Liver (tissue), 9 donors: ENCODE data around the gene TLNRD1. TPM values are rescaled to one million over a fixed set of nuclear protein-coding genes. Genes with fewer than 3 reads are reported as not detected.

Experiments used
- DNase-seq: peaks from one replicate; pipeline ENCODE4 v3.0.0-alpha.2; 2017; ENCODE audit warnings: low spot score
- H3K27ac ChIP-seq, 2 donors: one replicate each; pipeline ENCODE4 v1.7.0; 2013; ENCODE audit warnings: inconsistent platforms in 2 of 2, low read length in 2 of 2, control low read depth in 1 of 2, low read depth in 1 of 2, mild to moderate bottlenecking in 1 of 2
- H3K27me3 ChIP-seq, 4 donors: one replicate each; pipeline versions ENCODE4 v1.6.1 to v1.7.0; 2013; ENCODE audit warnings: low read length in 3 of 4, inconsistent platforms in 1 of 4, mild to moderate bottlenecking in 1 of 4, moderate library complexity in 1 of 4; ENCODE audit not compliant: control insufficient read depth in 4 of 4, insufficient read depth in 4 of 4
- H3K36me3 ChIP-seq, 4 donors: one replicate each; pipeline versions ENCODE4 v1.6.1 to v1.7.0; 2013; ENCODE audit warnings: low read length in 3 of 4, mild to moderate bottlenecking in 3 of 4, low read depth in 1 of 4, moderate library complexity in 1 of 4; ENCODE audit not compliant: control insufficient read depth in 4 of 4, insufficient read depth in 3 of 4
- H3K4me1 ChIP-seq, 4 donors: one replicate each; pipeline versions ENCODE4 v1.6.1 to v1.7.0; 2013; ENCODE audit warnings: low read length in 3 of 4, mild to moderate bottlenecking in 3 of 4, moderate library complexity in 1 of 4; ENCODE audit not compliant: control insufficient read depth in 4 of 4, insufficient read depth in 4 of 4
- H3K4me3 ChIP-seq, 3 donors: one replicate each; pipeline versions ENCODE4 v1.6.1 to v1.7.0; 2013; ENCODE audit warnings: low read length in 3 of 3, control low read depth in 1 of 3, low read depth in 1 of 3, mild to moderate bottlenecking in 1 of 3
- H3K9ac ChIP-seq, 2 donors: one replicate each; pipeline ENCODE4 v1.7.0; 2013; ENCODE audit warnings: low read length in 2 of 2, mild to moderate bottlenecking in 2 of 2, moderate library complexity in 2 of 2, control low read depth in 1 of 2, low read depth in 1 of 2
- H3K9me3 ChIP-seq, 4 donors: one replicate each; pipeline versions ENCODE4 v1.6.1 to v1.7.0; 2013; ENCODE audit warnings: low read length in 3 of 4; ENCODE audit not compliant: control insufficient read depth in 4 of 4
- ATF3 ChIP-seq: IDR thresholded peaks from 2 replicates; pipeline ENCODE4 v1.6.1; 2016; ENCODE audit warnings: antibody characterized with exemption
- EGR1 ChIP-seq, 2 donors: IDR thresholded peaks; 2 replicates each; pipeline ENCODE4 v1.6.1; 2016 to 2018; ENCODE audit warnings: antibody characterized with exemption in 2 of 2, low read depth in 2 of 2
- FOXA1 ChIP-seq: IDR thresholded peaks from 2 replicates; pipeline ENCODE4 v1.6.1; 2016; ENCODE audit warnings: antibody characterized with exemption
- FOXA2 ChIP-seq: IDR thresholded peaks from 2 replicates; pipeline ENCODE4 v1.6.1; 2016; ENCODE audit warnings: antibody characterized with exemption
- GABPA ChIP-seq, 2 donors: IDR thresholded peaks in 1 of 2; conservative IDR thresholded peaks in 1 of 2; 2 replicates each; pipeline ENCODE4 v1.6.1; 2016; ENCODE audit warnings: antibody characterized with exemption in 2 of 2, mild to moderate bottlenecking in 1 of 2, moderate library complexity in 1 of 2
- HNF4A ChIP-seq, 2 donors: conservative IDR thresholded peaks; 2 replicates each; pipeline ENCODE4 v1.6.1; 2016; ENCODE audit warnings: antibody characterized with exemption in 2 of 2, mild to moderate bottlenecking in 2 of 2
- HNF4G ChIP-seq: IDR thresholded peaks from 2 replicates; pipeline ENCODE4 v1.6.1; 2016; ENCODE audit warnings: antibody characterized with exemption
- NR2F2 ChIP-seq: IDR thresholded peaks from 2 replicates; pipeline ENCODE4 v1.6.1; 2016; ENCODE audit warnings: antibody characterized with exemption
- RAD21 ChIP-seq, 2 donors: IDR thresholded peaks; 2 replicates each; pipeline ENCODE4 v1.6.1; 2016; ENCODE audit warnings: antibody characterized with exemption in 2 of 2, mild to moderate bottlenecking in 2 of 2
- REST ChIP-seq: IDR thresholded peaks from 2 replicates; pipeline ENCODE4 v1.6.1; 2016; ENCODE audit warnings: antibody characterized with exemption, mild to moderate bottlenecking
- RXRA ChIP-seq, 2 donors: IDR thresholded peaks; 2 replicates each; pipeline ENCODE4 v1.6.1; 2017 to 2018; ENCODE audit warnings: antibody characterized with exemption in 2 of 2, mild to moderate bottlenecking in 1 of 2
- SP1 ChIP-seq: IDR thresholded peaks from 2 replicates; pipeline ENCODE4 v1.6.1; 2018; ENCODE audit warnings: antibody characterized with exemption, mild to moderate bottlenecking
- YY1 ChIP-seq: IDR thresholded peaks from 2 replicates; pipeline ENCODE4 v1.6.1; 2016; ENCODE audit warnings: antibody characterized with exemption, mild to moderate bottlenecking
- WGBS: extraction: QIAGEN DNeasy Blood & Tissue Kit; methylation state at CpG from one replicate; pipeline ENCODE4 v1.1.7; 2013; 5-methylcytosine and 5-hydroxymethylcytosine counted together
- polyA plus RNA-seq, 2 donors: library from polyadenylated mRNA; stranded (reverse) in 1 of 2; unstranded in 1 of 2; fragments of 200-250 nt in 1 of 2; fragments of >200 nt in 1 of 2; fragmentation: Nextera tagmentation in 1 of 2; extraction: Ambion mirVana in 1 of 2; gene quantifications; one replicate each; pipeline versions ENCODE4 v1.2.1 to v1.2.3, GENCODE V29; 2013 to 2015
- total RNA-seq, 2 donors: library from RNA; depleted of rRNA; stranded (reverse); fragments of >200 nt; gene quantifications; one replicate each; pipeline ENCODE4 v1.2.3, GENCODE V29; 2014
- TF ChIP-seq, protein P1 (sequence below): IDR thresholded peaks from 2 replicates; pipeline ENCODE4 v1.6.1; 2016; ENCODE audit warnings: antibody characterized with exemption
- TF ChIP-seq, protein P2 (sequence below): IDR thresholded peaks from 2 replicates; pipeline ENCODE4 v1.6.1; 2016; ENCODE audit warnings: antibody characterized with exemption
- TF ChIP-seq, protein P3 (sequence below): fragments of 150-350 bp; IDR thresholded peaks from 2 replicates; pipeline ENCODE4 v1.5.1; 2017; ENCODE audit warnings: improper control_type of control experiment, low read depth, low read length; ENCODE audit not compliant: missing input control
- donor health status: healthy.
- donor health status: healthy.
- donor health status: healthy.
- donor health status: healthy.
- donor health status: healthy.

TLNRD1 gene
- total and polyA plus RNA-seq, 4 donors, result 1.1 to 5.8 (median 3.2) TPM

- H3K9me3 ChIP-seq, result no peaks in the 10 kb centered on the region
- no peak overlapping the region for H3K27ac ChIP-seq
- no peak overlapping the region for H3K9ac ChIP-seq
- H3K4me3 ChIP-seq, result no peak overlapping the region
- no peak for DNase-seq
- WGBS, result 81% methylated on average over 4 of the region's 4 CpGs
- H3K36me3 ChIP-seq, result no peaks in the 10 kb centered on the region
- no peak for TF ChIP-seq SP1
- no peak for TF ChIP-seq FOXA1
- no peak for TF ChIP-seq HNF4G
- TF ChIP-seq EGR1 (IDR thresholded peaks at IDR 0.05; ENCODE audit: low read depth in 2 of 2), result no peak
- H3K27me3 ChIP-seq, result no peaks in the 10 kb centered on the region
- H3K4me1 ChIP-seq, result peaks cover 2 to 12% (median 7%) of the 10 kb centered on the region in 4 donors
Observed at GRCh38 chr15:81050805-81051204, 50.1 kb downstream of the TLNRD1 start.

GRCh38 chr15:81052046-81052445 lies 51.3 kb downstream of the TLNRD1 start:
- Histone ChIP-seq H3K4me1 (peaks cover 2 to 16% (median 7%) of the 10 kb centered on the region in 4 donors), H3K9me3 (no peaks in the 10 kb centered on the region), H3K4me3 (no peak overlapping the region), H3K9ac (no peak overlapping the region), H3K36me3 (no peaks in the 10 kb centered on the region), H3K27ac (no peak overlapping the region), H3K27me3 (no peaks in the 10 kb centered on the region)
- no peak for DNase-seq
- no peak for TF ChIP-seq NR2F2
- WGBS, result 86% methylated on average over 2 of the region's 2 CpGs

GRCh38 chr15:81053621-81054020 lies 52.9 kb downstream of the TLNRD1 start:
- Histone ChIP-seq H3K9me3 (no peaks in the 10 kb centered on the region), H3K27ac (no peak overlapping the region), H3K27me3 (no peaks in the 10 kb centered on the region), H3K4me1 (peaks cover 0 to 7% (median under 1%) of the 10 kb centered on the region in 4 donors), H3K36me3 (no peaks in the 10 kb centered on the region), H3K4me3 (no peak overlapping the region), H3K9ac (no peak overlapping the region)
- TF ChIP-seq REST, result no peak
- no peak for TF ChIP-seq RAD21 (IDR thresholded peaks at IDR 0.05)
- TF ChIP-seq, protein P1, sequence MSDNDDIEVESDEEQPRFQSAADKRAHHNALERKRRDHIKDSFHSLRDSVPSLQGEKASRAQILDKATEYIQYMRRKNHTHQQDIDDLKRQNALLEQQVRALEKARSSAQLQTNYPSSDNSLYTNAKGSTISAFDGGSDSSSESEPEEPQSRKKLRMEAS, result no peak
- TF ChIP-seq EGR1 (IDR thresholded peaks at IDR 0.05; ENCODE audit: low read depth in 2 of 2), result no peak
- no peak for TF ChIP-seq ATF3
- no peak for TF ChIP-seq HNF4A (conservative IDR thresholded peaks at IDR 0.05)
- no peak for TF ChIP-seq GABPA (IDR thresholded peaks at IDR 0.05 in 1 of 2, conservative IDR thresholded peaks at IDR 0.05 in 1 of 2)
- TF ChIP-seq HNF4G, result no peak
- TF ChIP-seq FOXA2, result no peak
- TF ChIP-seq, protein P2, sequence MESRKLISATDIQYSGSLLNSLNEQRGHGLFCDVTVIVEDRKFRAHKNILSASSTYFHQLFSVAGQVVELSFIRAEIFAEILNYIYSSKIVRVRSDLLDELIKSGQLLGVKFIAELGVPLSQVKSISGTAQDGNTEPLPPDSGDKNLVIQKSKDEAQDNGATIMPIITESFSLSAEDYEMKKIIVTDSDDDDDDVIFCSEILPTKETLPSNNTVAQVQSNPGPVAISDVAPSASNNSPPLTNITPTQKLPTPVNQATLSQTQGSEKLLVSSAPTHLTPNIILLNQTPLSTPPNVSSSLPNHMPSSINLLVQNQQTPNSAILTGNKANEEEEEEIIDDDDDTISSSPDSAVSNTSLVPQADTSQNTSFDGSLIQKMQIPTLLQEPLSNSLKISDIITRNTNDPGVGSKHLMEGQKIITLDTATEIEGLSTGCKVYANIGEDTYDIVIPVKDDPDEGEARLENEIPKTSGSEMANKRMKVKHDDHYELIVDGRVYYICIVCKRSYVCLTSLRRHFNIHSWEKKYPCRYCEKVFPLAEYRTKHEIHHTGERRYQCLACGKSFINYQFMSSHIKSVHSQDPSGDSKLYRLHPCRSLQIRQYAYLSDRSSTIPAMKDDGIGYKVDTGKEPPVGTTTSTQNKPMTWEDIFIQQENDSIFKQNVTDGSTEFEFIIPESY, result no peak
- TF ChIP-seq NR2F2, result no peak
- TF ChIP-seq YY1, result no peak
- TF ChIP-seq, protein P3, sequence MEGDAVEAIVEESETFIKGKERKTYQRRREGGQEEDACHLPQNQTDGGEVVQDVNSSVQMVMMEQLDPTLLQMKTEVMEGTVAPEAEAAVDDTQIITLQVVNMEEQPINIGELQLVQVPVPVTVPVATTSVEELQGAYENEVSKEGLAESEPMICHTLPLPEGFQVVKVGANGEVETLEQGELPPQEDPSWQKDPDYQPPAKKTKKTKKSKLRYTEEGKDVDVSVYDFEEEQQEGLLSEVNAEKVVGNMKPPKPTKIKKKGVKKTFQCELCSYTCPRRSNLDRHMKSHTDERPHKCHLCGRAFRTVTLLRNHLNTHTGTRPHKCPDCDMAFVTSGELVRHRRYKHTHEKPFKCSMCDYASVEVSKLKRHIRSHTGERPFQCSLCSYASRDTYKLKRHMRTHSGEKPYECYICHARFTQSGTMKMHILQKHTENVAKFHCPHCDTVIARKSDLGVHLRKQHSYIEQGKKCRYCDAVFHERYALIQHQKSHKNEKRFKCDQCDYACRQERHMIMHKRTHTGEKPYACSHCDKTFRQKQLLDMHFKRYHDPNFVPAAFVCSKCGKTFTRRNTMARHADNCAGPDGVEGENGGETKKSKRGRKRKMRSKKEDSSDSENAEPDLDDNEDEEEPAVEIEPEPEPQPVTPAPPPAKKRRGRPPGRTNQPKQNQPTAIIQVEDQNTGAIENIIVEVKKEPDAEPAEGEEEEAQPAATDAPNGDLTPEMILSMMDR, result no peak
- no peak for TF ChIP-seq RXRA (IDR thresholded peaks at IDR 0.05)
- DNase-seq, result no peak
